Tibial artery (tissue), 4 donors: ENCODE measurements around the gene COMT.

Experiments
- DNase-seq, 2 donors: peaks; one replicate each; pipeline ENCODE4 v3.0.0-alpha.2; 2019
- H3K27ac ChIP-seq, 2 donors: fragments of 200-600 bp; sonication (generic) in 1 of 2; 1 replicate in 1 of 2; 2 replicates in 1 of 2; pipeline ENCODE4 v1.5.1; 2018 to 2019; ENCODE audit warnings: mild to moderate bottlenecking in 1 of 2
- H3K27me3 ChIP-seq, 2 donors: fragments of 200-600 bp; sonication (generic) in 1 of 2; one replicate each; pipeline versions ENCODE4 v1.5.1 to v1.6.0; 2016 to 2019
- H3K36me3 ChIP-seq, 3 donors: fragments of 200-600 bp; sonication (generic) in 2 of 3; one replicate each; pipeline ENCODE4 v1.5.1; 2016 to 2019; ENCODE audit warnings: mild to moderate bottlenecking in 2 of 3
- H3K4me1 ChIP-seq, 4 donors: fragments of 200-600 bp; sonication (generic) in 2 of 4; 1 replicate in 3 of 4; 2 replicates in 1 of 4; pipeline ENCODE4 v1.5.1; 2016 to 2019
- H3K4me3 ChIP-seq, 2 donors: fragments of 200-600 bp; sonication (generic) in 1 of 2; 1 replicate in 1 of 2; 2 replicates in 1 of 2; pipeline ENCODE4 v1.5.1; 2018 to 2019; ENCODE audit warnings: mild to moderate bottlenecking in 2 of 2
- H3K9me3 ChIP-seq, 3 donors: fragments of 200-600 bp; sonication (generic) in 1 of 3; one replicate each; pipeline ENCODE4 v1.5.1; 2016 to 2019
- intact Hi-C: fragments of 100-400 bp; cut with DNase I; formaldehyde crosslinking; loops from one replicate; pipeline ENCODE4 v1.15.0; 2023; ENCODE audit warnings: low total_unique reads
- TF ChIP-seq, protein P1 (sequence below), 2 experiments: fragments of 200-600 bp in 1 of 2; fragments of 450-650 bp in 1 of 2; IDR thresholded peaks; one replicate each; pipeline ENCODE4 v1.5.1; 2017 to 2019; ENCODE audit warnings: antibody characterized with exemption in 2 of 2, mild to moderate bottlenecking in 1 of 2, moderate library complexity in 1 of 2

The COMT gene

DNA sequence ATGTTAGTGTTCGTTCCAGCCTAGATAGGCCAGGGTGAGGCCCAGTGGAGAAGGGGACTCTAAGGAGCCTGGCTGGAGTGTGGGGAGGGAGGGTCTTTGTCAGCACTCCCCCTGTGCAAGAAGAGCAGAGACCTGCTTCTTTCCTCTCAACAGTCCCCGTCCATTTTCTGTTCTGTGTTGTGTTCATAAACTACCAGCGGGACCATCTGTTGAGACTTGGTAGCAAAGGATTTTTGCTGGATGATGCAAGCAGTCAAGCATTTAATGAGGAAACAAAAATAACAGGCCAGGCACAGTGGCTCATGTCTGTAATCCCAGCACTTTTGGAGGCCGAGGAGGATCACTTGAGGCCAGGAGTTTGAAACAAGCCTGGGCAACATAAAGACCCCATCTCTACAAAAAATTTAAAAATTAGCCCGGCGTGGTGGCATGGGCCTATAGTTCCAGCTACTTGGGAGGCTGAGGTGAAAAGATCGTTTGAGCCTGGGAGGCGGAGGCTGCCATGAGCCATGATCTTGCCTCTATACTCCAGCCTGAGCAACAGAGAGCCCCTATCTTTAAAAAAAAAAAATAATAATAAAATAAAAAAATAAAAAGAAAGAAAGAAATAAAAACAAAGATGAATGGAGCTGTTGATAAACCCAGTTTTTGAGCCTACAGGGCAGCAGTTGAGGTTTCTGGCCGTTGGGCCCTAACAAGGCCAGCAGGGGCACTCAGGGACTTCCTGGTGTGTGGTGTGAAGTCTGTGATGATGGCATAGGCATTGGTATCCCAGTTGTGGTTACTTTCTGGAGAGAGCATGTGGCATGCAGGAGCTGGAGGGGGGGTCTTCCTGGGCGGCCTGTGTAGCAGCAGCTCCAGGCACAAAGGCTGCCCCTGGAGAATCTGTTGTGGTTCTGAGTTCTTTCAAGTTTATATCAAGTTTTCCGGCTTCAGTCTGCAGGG, 1.8 kb downstream of the COMT start:
- Histone ChIP-seq H3K4me3 (peak overlapping the region; percentile 79 to 99), H3K9me3 (no peaks in the 10 kb centered on the region), H3K4me1 (peaks cover 4 to 65% (median 45%) of the 10 kb centered on the region in 4 donors), H3K27ac (peak overlapping the region; percentile 96 to 98), H3K27me3 (no peaks in the 10 kb centered on the region), H3K36me3 (no peaks in the 10 kb centered on the region)
- intact Hi-C loops, result no loop called here
- DNase-seq, result peak in 1 of 2 donors; percentile 74
- TF ChIP-seq, protein P1, sequence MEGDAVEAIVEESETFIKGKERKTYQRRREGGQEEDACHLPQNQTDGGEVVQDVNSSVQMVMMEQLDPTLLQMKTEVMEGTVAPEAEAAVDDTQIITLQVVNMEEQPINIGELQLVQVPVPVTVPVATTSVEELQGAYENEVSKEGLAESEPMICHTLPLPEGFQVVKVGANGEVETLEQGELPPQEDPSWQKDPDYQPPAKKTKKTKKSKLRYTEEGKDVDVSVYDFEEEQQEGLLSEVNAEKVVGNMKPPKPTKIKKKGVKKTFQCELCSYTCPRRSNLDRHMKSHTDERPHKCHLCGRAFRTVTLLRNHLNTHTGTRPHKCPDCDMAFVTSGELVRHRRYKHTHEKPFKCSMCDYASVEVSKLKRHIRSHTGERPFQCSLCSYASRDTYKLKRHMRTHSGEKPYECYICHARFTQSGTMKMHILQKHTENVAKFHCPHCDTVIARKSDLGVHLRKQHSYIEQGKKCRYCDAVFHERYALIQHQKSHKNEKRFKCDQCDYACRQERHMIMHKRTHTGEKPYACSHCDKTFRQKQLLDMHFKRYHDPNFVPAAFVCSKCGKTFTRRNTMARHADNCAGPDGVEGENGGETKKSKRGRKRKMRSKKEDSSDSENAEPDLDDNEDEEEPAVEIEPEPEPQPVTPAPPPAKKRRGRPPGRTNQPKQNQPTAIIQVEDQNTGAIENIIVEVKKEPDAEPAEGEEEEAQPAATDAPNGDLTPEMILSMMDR (IDR thresholded peaks at IDR 0.05), result no peak

DNA sequence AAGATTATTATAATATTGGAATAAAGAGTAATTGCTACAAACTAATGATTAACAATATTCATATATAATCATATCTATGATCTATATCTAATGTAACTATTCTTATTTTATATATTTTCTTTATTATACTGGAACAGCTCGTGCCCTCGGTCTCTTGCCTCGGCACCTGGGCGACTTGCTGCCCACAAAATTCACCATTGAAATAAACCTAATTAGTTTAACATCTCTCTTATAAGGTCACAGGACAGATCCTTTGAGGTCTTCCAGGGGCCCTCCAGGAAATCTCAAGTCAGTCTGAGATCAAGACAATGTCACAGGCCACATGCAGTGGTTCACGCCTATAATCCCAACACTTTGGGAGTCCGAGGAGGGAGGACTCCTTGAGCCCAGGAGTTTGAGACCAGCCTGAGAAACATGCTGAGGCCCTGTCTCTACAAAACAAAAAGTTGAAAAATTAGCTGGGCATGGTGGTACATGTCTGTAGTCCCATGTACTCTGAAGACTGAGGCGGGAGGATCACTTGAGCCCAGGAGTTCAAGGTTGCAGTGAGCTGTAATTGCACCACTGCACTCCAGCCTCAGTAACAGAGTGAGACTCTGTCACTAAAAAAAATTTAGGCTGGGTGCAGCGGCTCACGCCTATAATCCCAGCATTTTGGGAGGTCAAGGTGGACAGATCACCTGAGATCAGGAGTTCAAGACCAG, 6.6 kb downstream of the COMT start:
- DNase-seq, result no peak
- TF ChIP-seq, protein P1 (IDR thresholded peaks at IDR 0.05), result no peak
- no peak overlapping the region for H3K4me3 ChIP-seq
- intact Hi-C loops, result no loop called here
- peaks cover 4 to 82% (median 43%) of the 10 kb centered on the region in 4 donors for H3K4me1 ChIP-seq
- H3K27ac ChIP-seq, result peak overlapping the region; percentile 80 to 96
- no peaks in the 10 kb centered on the region for H3K36me3 ChIP-seq
- H3K27me3 ChIP-seq, result no peaks in the 10 kb centered on the region
- H3K9me3 ChIP-seq, result no peaks in the 10 kb centered on the region

DNA sequence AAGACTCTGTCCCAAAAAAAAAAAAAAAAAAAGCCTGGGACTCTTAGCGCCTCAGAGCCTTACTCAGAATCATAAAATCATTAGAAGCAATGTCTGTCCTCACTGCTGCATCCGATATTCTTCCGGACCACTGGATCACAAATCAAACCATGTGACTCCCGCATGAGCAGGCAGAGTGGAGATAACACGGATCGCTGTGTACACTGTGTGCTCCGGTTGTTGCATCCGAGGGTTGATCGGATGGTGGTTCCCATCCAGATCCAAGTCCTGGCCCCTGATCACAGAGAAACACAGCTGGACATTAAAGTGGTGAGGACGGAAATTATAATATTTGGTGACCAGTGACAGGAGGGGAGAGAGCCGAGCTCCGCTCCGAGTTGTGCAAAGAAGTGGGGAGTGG, 9.8 kb downstream of the COMT start:
- H3K4me1 ChIP-seq, result peaks cover 4 to 61% (median 38%) of the 10 kb centered on the region in 4 donors
- TF ChIP-seq, protein P1 (IDR thresholded peaks at IDR 0.05), result no peak
- H3K27me3 ChIP-seq, result no peaks in the 10 kb centered on the region
- intact Hi-C loops, result no loop called here
- H3K4me3 ChIP-seq, result no peak overlapping the region
- H3K9me3 ChIP-seq, result no peaks in the 10 kb centered on the region
- H3K36me3 ChIP-seq, result no peaks in the 10 kb centered on the region
- no peak for DNase-seq
- peak overlapping the region in 1 of 2 donors; percentile 64 for H3K27ac ChIP-seq

DNA sequence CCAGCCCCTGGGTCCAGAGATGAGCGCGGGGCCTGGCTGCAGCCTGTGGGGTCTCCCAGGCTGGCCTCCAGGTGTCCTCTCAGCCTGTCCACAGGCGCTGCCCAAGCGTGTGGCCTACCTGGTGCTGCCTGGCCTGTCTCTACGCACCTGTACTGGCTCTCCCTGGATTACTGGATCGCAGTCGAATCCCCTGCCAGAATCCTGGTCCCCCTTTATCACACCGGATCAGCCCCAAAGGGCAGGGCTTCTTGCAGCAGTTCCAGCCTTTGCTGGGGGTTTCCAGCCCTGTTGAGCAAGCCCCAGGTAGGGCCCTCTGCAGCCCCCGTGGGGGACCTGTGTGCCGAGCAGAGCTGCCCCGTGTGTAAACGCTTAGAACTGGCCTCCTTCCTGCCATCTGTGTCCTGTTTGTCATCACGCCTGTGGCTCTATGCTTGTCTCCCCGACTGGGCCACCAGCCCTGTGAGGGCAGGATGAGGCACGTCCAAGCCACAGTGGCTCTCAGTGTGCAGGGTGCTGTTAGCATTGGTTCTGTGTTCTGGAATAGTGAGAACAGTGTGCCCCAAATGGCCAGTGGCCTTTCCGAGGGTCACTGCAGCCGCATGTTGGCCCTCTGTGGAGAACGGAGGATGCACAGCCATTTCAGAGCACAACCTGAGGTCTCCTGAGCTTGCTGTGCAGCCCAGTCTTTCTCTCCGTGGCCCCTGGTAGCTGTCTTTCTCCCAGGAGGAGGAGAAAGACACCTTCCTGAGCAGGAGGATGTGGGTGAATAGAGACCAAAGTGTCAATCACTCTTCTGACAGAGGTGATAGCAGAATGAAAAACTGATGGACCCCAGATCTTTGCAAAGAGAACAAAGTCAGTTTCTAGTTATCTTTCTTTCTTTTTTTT, 13.9 kb downstream of the COMT start:
- Histone ChIP-seq H3K9me3 (no peaks in the 10 kb centered on the region), H3K27me3 (no peaks in the 10 kb centered on the region), H3K36me3 (no peaks in the 10 kb centered on the region), H3K27ac (peak overlapping the region; percentile 44 to 81), H3K4me3 (no peak overlapping the region), H3K4me1 (peaks cover 5 to 44% (median 30%) of the 10 kb centered on the region in 4 donors)
- DNase-seq, result no peak
- TF ChIP-seq, protein P1 (IDR thresholded peaks at IDR 0.05), result no peak
- intact Hi-C loops, result no loop called here

DNA sequence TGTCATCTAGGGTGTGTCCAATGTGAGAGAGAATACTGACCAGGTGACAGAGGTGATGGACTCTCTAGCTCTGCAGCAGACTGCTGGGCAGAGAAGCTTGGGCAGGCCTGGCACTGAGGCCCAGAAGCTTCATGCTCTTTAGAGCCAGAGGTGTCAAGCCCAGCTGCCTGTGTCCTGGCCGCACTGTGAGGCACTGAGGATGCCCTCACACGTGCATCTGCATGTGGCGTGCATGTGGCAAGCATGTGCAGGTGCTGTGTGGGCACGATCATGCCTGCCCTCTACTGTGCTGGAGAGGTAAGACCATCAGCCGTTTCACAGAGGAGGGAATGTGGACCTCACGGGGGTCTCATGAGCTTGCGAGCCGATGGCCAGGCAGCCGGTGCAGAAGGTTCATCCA, 15.9 kb downstream of the COMT start:
- Histone ChIP-seq H3K4me1 (peaks cover 5 to 47% (median 34%) of the 10 kb centered on the region in 4 donors), H3K27me3 (no peaks in the 10 kb centered on the region), H3K4me3 (no peak overlapping the region), H3K27ac (peak overlapping the region in 1 of 2 donors; percentile 22), H3K36me3 (no peaks in the 10 kb centered on the region), H3K9me3 (no peaks in the 10 kb centered on the region)
- TF ChIP-seq, protein P1 (IDR thresholded peaks at IDR 0.05), result no peak
- intact Hi-C loops, result no loop called here
- no peak for DNase-seq
